ENCODE measurements around the gene CDK5RAP2.
"Not testable (repeated sequence)": the region's sequence is repeated elsewhere in the genome, so short reads cannot be mapped to it uniquely, and the experiment has no call there.

CDK5RAP2 gene

GRCh38 chr9:120507936-120508510 lies 71.9 kb downstream of the CDK5RAP2 start:
- no peak for DNase-seq

- DNase-seq: no peak
These were observed 74.8 kb downstream of the CDK5RAP2 start for GRCh38 chr9:120505186-120505585.

- DNase-seq: no peak
These were observed 79.2 kb downstream of the CDK5RAP2 start for GRCh38 chr9:120500733-120501132.

- not testable (repeated sequence) for DNase-seq
These were observed 82.1 kb downstream of the CDK5RAP2 start for GRCh38 chr9:120497865-120498264.

- not testable (repeated sequence) for DNase-seq
These were observed 83.5 kb downstream of the CDK5RAP2 start for GRCh38 chr9:120496438-120496837.

- no peak for DNase-seq
These were observed 88.9 kb downstream of the CDK5RAP2 start for GRCh38 chr9:120490888-120491595.

GRCh38 chr9:120486835-120487234 lies 93.1 kb downstream of the CDK5RAP2 start:
- DNase-seq: no peak

- no peak for DNase-seq
These were observed 93.6 kb downstream of the CDK5RAP2 start for GRCh38 chr9:120486347-120486746.

GRCh38 chr9:120485788-120486187 lies 94.2 kb downstream of the CDK5RAP2 start:
- no peak for DNase-seq

- DNase-seq: no peak
These were observed 95.8 kb downstream of the CDK5RAP2 start for GRCh38 chr9:120484162-120484561.

- DNase-seq: no peak
These were observed 97.4 kb downstream of the CDK5RAP2 start for GRCh38 chr9:120482424-120483186.

GRCh38 chr9:120481846-120482245 lies 98.1 kb downstream of the CDK5RAP2 start:
- DNase-seq: no peak

- DNase-seq: no peak
These were observed 98.7 kb downstream of the CDK5RAP2 start for GRCh38 chr9:120481248-120481647.

- no peak for DNase-seq
These were observed 99.3 kb downstream of the CDK5RAP2 start for GRCh38 chr9:120480707-120481106.

GRCh38 chr9:120478208-120478607 lies 101.8 kb downstream of the CDK5RAP2 start:
- DNase-seq: no peak

GRCh38 chr9:120477534-120478001 lies 102.4 kb downstream of the CDK5RAP2 start:
- peak; percentile 2 for DNase-seq

- no peak for DNase-seq
These were observed 104.6 kb downstream of the CDK5RAP2 start for GRCh38 chr9:120475341-120475740.

- no peak for DNase-seq
These were observed 105.2 kb downstream of the CDK5RAP2 start for GRCh38 chr9:120474591-120475243.

GRCh38 chr9:120473608-120474007 lies 106.4 kb downstream of the CDK5RAP2 start:
- DNase-seq: no peak

- DNase-seq: no peak
These were observed 114.1 kb downstream of the CDK5RAP2 start for GRCh38 chr9:120465685-120466407.

GRCh38 chr9:120464887-120465421 lies 115.0 kb downstream of the CDK5RAP2 start:
- DNase-seq: no peak

- no peak for DNase-seq
These were observed 115.6 kb downstream of the CDK5RAP2 start for GRCh38 chr9:120464176-120464886.
